H1 (cell line): Measurements from ENCODE around the gene IGFL2. TPM values are rescaled to one million over a fixed set of nuclear protein-coding genes. Genes with fewer than 3 reads are reported as not detected.

Source experiments
- CTCF ChIA-PET: fragments of 300-600 bp; sonication (Branson Sonifier 250); formaldehyde crosslinking; loops from one replicate; lab custom pipeline; 2021; ENCODE audit not compliant: partially characterized antibody; lab: Charles Lee
- POLR2A ChIA-PET: fragments of 300-600 bp; sonication (Branson Sonifier 250); formaldehyde crosslinking; loops from one replicate; lab custom pipeline; 2021; ENCODE audit warnings: inconsistent platforms; ENCODE audit not compliant: partially characterized antibody; lab: Charles Lee
- DNase-seq, 2 experiments: peaks; one replicate each; pipeline versions ENCODE4 v3.0.0 to v3.0.0-alpha.2; 2010 to 2022; ENCODE audit warnings: low spot score in 2 of 2, low read depth in 1 of 2, mixed read lengths in 1 of 2
- FAIRE-seq: peaks from 2 replicates; lab custom pipeline; 2011; peaks lifted over from hg19 to GRCh38; lab: Jason Lieb, UNC
- H2AFZ ChIP-seq: 2 replicates; pipeline ENCODE4 v1.8.1; 2012; ENCODE audit warnings: low read length, inconsistent platforms
- H2AK5ac ChIP-seq: 2 replicates; pipeline ENCODE4 v1.6.1; 2013; ENCODE audit warnings: low read depth, low read length
- H2BK120ac ChIP-seq: replicated peaks from 2 replicates; pipeline ENCODE3; 2013; ENCODE audit warnings: low read depth, low read length, inconsistent platforms
- H2BK12ac ChIP-seq: 2 replicates; pipeline ENCODE4 v1.6.1; 2013; ENCODE audit warnings: low read depth, low read length
- H2BK15ac ChIP-seq: 2 replicates; pipeline ENCODE4 v1.6.1; 2013; ENCODE audit warnings: low read length
- H2BK20ac ChIP-seq: 2 replicates; pipeline ENCODE4 v1.6.1; 2013; ENCODE audit warnings: low read length
- H2BK5ac ChIP-seq: 2 replicates; pipeline ENCODE4 v1.6.1; 2013; ENCODE audit warnings: low read depth, low read length
- H3K14ac ChIP-seq: 2 replicates; pipeline ENCODE4 v1.6.1; 2013; ENCODE audit warnings: inconsistent platforms; ENCODE audit not compliant: insufficient read length
- H3K18ac ChIP-seq: 2 replicates; pipeline ENCODE4 v1.6.1; 2013; ENCODE audit warnings: low read length; ENCODE audit errors: extremely low read depth
- H3K23ac ChIP-seq: 2 replicates; pipeline ENCODE4 v1.6.1; 2013; ENCODE audit warnings: inconsistent platforms; ENCODE audit not compliant: insufficient read length
- H3K23me2 ChIP-seq: 2 replicates; pipeline ENCODE4 v1.6.1; 2013; ENCODE audit warnings: low read depth, low read length
- H3K27ac ChIP-seq: 2 replicates; pipeline ENCODE4 v1.6.1; 2011; ENCODE audit warnings: low read depth, low read length, inconsistent platforms
- H3K27me3 ChIP-seq, 4 experiments: replicated peaks in 1 of 4; 1 replicate in 1 of 4; 2 replicates in 3 of 4; pipeline versions ENCODE4 v1.6.1 to v1.8.1; 2011 to 2013; ENCODE audit warnings: low read length in 3 of 4, mild to moderate bottlenecking in 3 of 4, inconsistent platforms in 2 of 4, mixed read lengths in 2 of 4, moderate library complexity in 1 of 4; ENCODE audit not compliant: control insufficient read depth in 3 of 4, insufficient read depth in 3 of 4; ENCODE audit errors: extremely low read depth in 1 of 4
- H3K36me3 ChIP-seq, 4 experiments: 2 replicates each; pipeline versions ENCODE4 v1.6.1 to v1.8.1; 2011 to 2013; ENCODE audit warnings: mild to moderate bottlenecking in 4 of 4, low read length in 3 of 4, moderate library complexity in 2 of 4, control low read depth in 1 of 4, inconsistent platforms in 1 of 4; ENCODE audit not compliant: insufficient read depth in 4 of 4, control insufficient read depth in 2 of 4
- H3K4ac ChIP-seq: replicated peaks from 2 replicates; pipeline ENCODE3; 2013; ENCODE audit warnings: low read length, low read depth, mixed read lengths, inconsistent platforms; ENCODE audit not compliant: insufficient read length
- H3K4me1 ChIP-seq, 4 experiments: replicated peaks in 1 of 4; 1 replicate in 1 of 4; 2 replicates in 3 of 4; pipeline versions ENCODE4 v1.6.1 to v1.8.1; 2011 to 2013; ENCODE audit warnings: low read length in 3 of 4, inconsistent platforms in 2 of 4, mixed read lengths in 1 of 4; ENCODE audit not compliant: insufficient read depth in 4 of 4, control insufficient read depth in 3 of 4
- H3K4me2 ChIP-seq, 2 experiments: 2 replicates each; pipeline versions ENCODE4 v1.6.1 to v1.8.1; 2011 to 2013; ENCODE audit warnings: low read depth in 2 of 2, low read length in 2 of 2, control low read depth in 1 of 2, inconsistent platforms in 1 of 2, mild to moderate bottlenecking in 1 of 2; ENCODE audit not compliant: insufficient read depth in 1 of 2
- H3K4me3 ChIP-seq, 4 experiments: fragments of 200-600, 300-600 bp in 1 of 4; sonication (generic), shearing (Covaris generic), sonication (Bioruptor Twin) in 1 of 4; 2 replicates each; pipeline versions ENCODE4 v1.5.1 to v1.8.1; 2011 to 2016; ENCODE audit warnings: low read length in 4 of 4, low read depth in 3 of 4, control low read depth in 2 of 4, inconsistent platforms in 2 of 4, mild to moderate bottlenecking in 2 of 4, mixed read lengths in 1 of 4, moderate library complexity in 1 of 4; ENCODE audit not compliant: insufficient read depth in 2 of 4; ENCODE audit errors: extremely low read depth in 1 of 4
- H3K56ac ChIP-seq: replicated peaks from 2 replicates; pipeline ENCODE3; 2013; ENCODE audit warnings: low read depth, mild to moderate bottlenecking, mixed read lengths, low read length, inconsistent platforms; ENCODE audit not compliant: insufficient read length
- H3K79me1 ChIP-seq: 2 replicates; pipeline ENCODE4 v1.6.1; 2013; ENCODE audit warnings: low read depth, low read length, control low read depth
- H3K79me2 ChIP-seq, 2 experiments: 2 replicates each; pipeline versions ENCODE4 v1.6.1 to v1.8.1; 2012 to 2013; ENCODE audit warnings: low read length in 2 of 2, mild to moderate bottlenecking in 2 of 2, inconsistent platforms in 1 of 2; ENCODE audit not compliant: insufficient read depth in 2 of 2, control insufficient read depth in 1 of 2
- H3K9ac ChIP-seq, 4 experiments: replicated peaks in 1 of 4; 1 replicate in 1 of 4; 2 replicates in 3 of 4; pipeline versions ENCODE4 v1.6.1 to v1.8.1; 2011 to 2013; ENCODE audit warnings: low read depth in 3 of 4, low read length in 3 of 4, control low read depth in 2 of 4, mild to moderate bottlenecking in 2 of 4, moderate library complexity in 2 of 4, inconsistent platforms in 1 of 4; ENCODE audit errors: extremely low read depth in 1 of 4
- H3K9me3 ChIP-seq, 2 experiments: 2 replicates each; pipeline versions ENCODE4 v1.6.1 to v1.8.1; 2012 to 2013; ENCODE audit warnings: mild to moderate bottlenecking in 2 of 2, moderate library complexity in 2 of 2, control low read depth in 1 of 2, inconsistent platforms in 1 of 2, low read depth in 1 of 2, low read length in 1 of 2, mixed read lengths in 1 of 2; ENCODE audit not compliant: insufficient read depth in 2 of 2
- H4K20me1 ChIP-seq, 2 experiments: replicated peaks in 1 of 2; 2 replicates each; pipeline versions ENCODE3 to v1.8.1; 2011 to 2013; ENCODE audit warnings: inconsistent platforms in 2 of 2, low read length in 2 of 2, mild to moderate bottlenecking in 1 of 2; ENCODE audit not compliant: insufficient read depth in 2 of 2, control insufficient read depth in 1 of 2
- H4K5ac ChIP-seq: 2 replicates; pipeline ENCODE4 v1.6.1; 2013; ENCODE audit warnings: low read length, low read depth, mixed read lengths, inconsistent platforms; ENCODE audit not compliant: insufficient read length
- H4K8ac ChIP-seq: 2 replicates; pipeline ENCODE4 v1.8.0; 2013; ENCODE audit warnings: mild to moderate bottlenecking, moderate library complexity, low read length, inconsistent platforms; ENCODE audit not compliant: insufficient read depth; ENCODE audit errors: extremely low read depth
- H4K91ac ChIP-seq: replicated peaks from 2 replicates; pipeline ENCODE3; 2013; ENCODE audit warnings: low read length, mixed read lengths, inconsistent platforms; ENCODE audit not compliant: insufficient read length
- CHD2 ChIP-seq: IDR thresholded peaks from 2 replicates; pipeline ENCODE4 v1.6.1; 2012; ENCODE audit warnings: low read length, improper control_type of control experiment
- CTCF ChIP-seq, 3 experiments: IDR thresholded peaks; 1 replicate in 2 of 3; 2 replicates in 1 of 3; pipeline versions ENCODE4 v1.5.1 to v1.6.1; 2011; ENCODE audit warnings: low read length in 3 of 3, mild to moderate bottlenecking in 3 of 3, inconsistent platforms in 2 of 3, low read depth in 1 of 3, moderate library complexity in 1 of 3; ENCODE audit not compliant: insufficient read depth in 1 of 3; ENCODE audit errors: control extremely low read depth in 1 of 3
- KDM5A ChIP-seq: fragments of 200-600 bp; IDR thresholded peaks from 2 replicates; pipeline ENCODE4 v1.7.1; 2012; ENCODE audit warnings: mild to moderate bottlenecking, low read length, inconsistent platforms, mixed read lengths
- TEAD4 ChIP-seq: IDR thresholded peaks from 2 replicates; pipeline ENCODE4 v1.6.1; 2012; ENCODE audit warnings: low read depth, low read length, inconsistent platforms, mixed read lengths
- WGBS, 2 experiments: shearing (Covaris generic) in 1 of 2; methylation state at CpG; one replicate each; pipeline versions ENCODE4 v1.1.6 to v1.1.7; 2013 to 2015; ENCODE audit warnings: low lambda C conversion rate in 2 of 2, mixed read lengths in 2 of 2, inconsistent platforms in 1 of 2, low coverage in 1 of 2, missing lambda C conversion rate in 1 of 2; ENCODE audit not compliant: insufficient replicate concordance in 2 of 2, insufficient coverage in 1 of 2, insufficient read length in 1 of 2; ENCODE audit errors: extremely low coverage in 1 of 2, missing lambda C conversion rate in 1 of 2; 5-methylcytosine and 5-hydroxymethylcytosine counted together
- polyA plus RNA-seq, 7 experiments: library from polyadenylated mRNA; depleted of rRNA in 3 of 7; stranded (reverse) in 5 of 7; unstranded in 2 of 7; fragments of >200 nt in 5 of 7; fragments of 200-250 nt in 2 of 7; gene quantifications; 1 replicate in 5 of 7; 2 replicates in 1 of 7; 4 replicates in 1 of 7; pipeline versions ENCODE4 v1.2.1 to v1.2.3, GENCODE V29; 2011 to 2013; ENCODE audit warnings: missing spikeins in 2 of 7, mixed read lengths in 2 of 7
- total RNA-seq: library from RNA; stranded (reverse); fragmentation: NEBNext Ultra II Directional; extraction: Animal tissue kit (Norgen Biotek cat#: 25700); gene quantifications from 2 replicates; pipeline ENCODE4 v1.2.1, GENCODE V29; 2021

IGFL2 gene
- total and polyA plus RNA-seq, 2 of the 8 experiments (the other 6 are each of a cell fraction or from before 2014, with no cell fraction given): not detected

DNA sequence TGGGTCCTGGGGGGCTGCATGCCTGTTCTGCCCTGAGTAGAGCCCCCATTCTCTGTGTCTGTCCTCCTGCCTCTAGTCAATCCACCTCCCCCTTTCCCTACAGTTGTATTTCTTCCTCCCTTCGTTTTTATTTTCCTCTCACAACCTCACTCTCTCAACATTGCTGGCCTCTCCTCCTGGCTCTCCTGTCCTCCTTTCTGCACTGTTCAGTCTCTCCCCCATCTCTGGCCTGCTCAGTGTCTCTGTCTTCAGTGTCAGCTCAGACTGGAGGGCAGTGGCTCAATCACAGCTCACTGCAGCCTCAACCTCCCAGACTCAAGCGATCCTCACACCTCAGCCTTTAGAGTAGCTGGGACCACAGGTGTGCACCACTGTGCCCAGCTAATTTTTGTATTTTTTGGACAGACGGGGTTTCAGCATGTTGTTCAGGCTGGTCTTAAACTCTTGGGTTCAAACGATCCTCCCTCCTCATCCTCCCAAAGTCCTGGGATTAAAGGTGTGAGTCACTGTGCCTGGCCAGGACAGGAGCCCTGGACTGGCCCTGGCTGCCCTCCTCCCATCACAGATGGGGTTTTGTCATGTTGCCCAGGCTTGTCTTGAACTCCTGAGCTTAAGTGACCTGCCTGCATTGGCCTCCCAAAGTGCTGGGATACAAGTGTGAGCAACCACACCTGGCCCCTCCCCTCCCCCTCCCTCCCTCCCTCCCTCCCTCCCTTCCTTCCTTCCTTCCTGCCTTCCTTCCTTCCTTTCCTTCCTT, 49.5 kb downstream of the IGFL2 start:
- Histone ChIP-seq H3K9me3 (no peaks in the 10 kb centered on the region), H3K14ac (no peak overlapping the region), H2BK12ac (peak overlapping the region; percentile 27; the same call in 1 of the 2 replicates), H2BK120ac (no peak overlapping the region), H3K9ac (no peak overlapping the region), H3K27ac (no peak overlapping the region), H2AK5ac (0 out of 2 replicates have a peak overlapping the region, but pooled peaks have one; percentile 28), H2BK15ac (no peak overlapping the region), H3K23ac (no peak overlapping the region), H3K4me3 (no peak overlapping the region), H4K91ac (no peak overlapping the region), H2BK5ac (no peak overlapping the region), H3K56ac (no peak overlapping the region), H3K79me2 (no peaks in the 10 kb centered on the region), H3K27me3 (no peaks in the 10 kb centered on the region), H3K23me2 (peaks cover 3% of the 10 kb centered on the region; the same call in 1 of the 2 replicates), H3K4me1 (no peaks in the 10 kb centered on the region), H3K79me1 (no peaks in the 10 kb centered on the region), H3K4me2 (no peak overlapping the region), H3K36me3 (no peaks in the 10 kb centered on the region), H4K5ac (no peak overlapping the region), H3K18ac (no peak overlapping the region), H2AFZ (no peak overlapping the region), H4K8ac (no peak overlapping the region), H3K4ac (no peak overlapping the region), H4K20me1 (no peaks in the 10 kb centered on the region), H2BK20ac (no peak overlapping the region)
- FAIRE-seq (no peak), DNase-seq (no peak)
- TF ChIP-seq CTCF (IDR thresholded peaks at IDR 0.05; ENCODE audit: control extremely low read depth in 1 of 3, insufficient read depth in 1 of 3, low read depth in 1 of 3, low read length in 3 of 3): no peak
- no peak for TF ChIP-seq KDM5A
- TF ChIP-seq TEAD4: no peak
- no peak for TF ChIP-seq CHD2
- ChIA-PET CTCF (interaction anchor here (0.7 to 3.7 kb wide), 7 partner anchors 8 to 120 kb away, joined by 3 to 16 read pairs (median 4); no protein-coding TSS in a partner anchor), POLR2A (interaction anchor here (1.3 kb wide), 1 partner anchor 8 kb away, joined by 3 read pairs; no protein-coding TSS in a partner anchor)
- WGBS, 2 experiments: 96 to 100% methylated on average over 1 to 4 of the region's 4 CpGs
